Activated CD4-positive, CD25-positive, alpha-beta regulatory T cell (primary cell): ENCODE measurements around the gene OAS1.
A peak's percentile ranks its signal among the peaks of the same experiment; 100 is the strongest.
"Not testable (repeated sequence)": the region's sequence is repeated elsewhere in the genome, so short reads cannot be mapped to it uniquely, and the experiment has no call there.

Experiments
- DNase-seq, 4 experiments: peaks; one replicate each; lab custom pipeline; 2025; lab: John Stamatoyannopoulos, UW

The OAS1 gene

DNA sequence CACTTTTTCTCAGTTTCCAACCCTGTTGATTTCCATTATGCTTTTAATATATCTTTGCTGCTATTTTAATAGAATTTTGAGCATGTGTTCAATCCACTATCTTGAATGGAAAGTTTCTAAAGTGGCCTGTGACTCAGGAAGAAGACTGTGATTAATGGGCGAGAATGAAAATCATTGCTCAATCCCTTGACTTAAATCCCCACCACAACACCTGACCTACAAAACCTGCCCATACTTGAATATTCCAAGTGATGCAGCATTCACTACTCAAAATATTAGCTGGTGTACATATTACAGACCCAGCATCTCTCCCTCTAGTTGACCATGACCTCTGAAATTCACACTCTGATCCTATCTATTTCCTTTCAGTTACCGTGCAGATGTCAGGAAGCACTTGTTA lies 30.2 kb downstream of the OAS1 start:
- DNase-seq, result no peak

DNA sequence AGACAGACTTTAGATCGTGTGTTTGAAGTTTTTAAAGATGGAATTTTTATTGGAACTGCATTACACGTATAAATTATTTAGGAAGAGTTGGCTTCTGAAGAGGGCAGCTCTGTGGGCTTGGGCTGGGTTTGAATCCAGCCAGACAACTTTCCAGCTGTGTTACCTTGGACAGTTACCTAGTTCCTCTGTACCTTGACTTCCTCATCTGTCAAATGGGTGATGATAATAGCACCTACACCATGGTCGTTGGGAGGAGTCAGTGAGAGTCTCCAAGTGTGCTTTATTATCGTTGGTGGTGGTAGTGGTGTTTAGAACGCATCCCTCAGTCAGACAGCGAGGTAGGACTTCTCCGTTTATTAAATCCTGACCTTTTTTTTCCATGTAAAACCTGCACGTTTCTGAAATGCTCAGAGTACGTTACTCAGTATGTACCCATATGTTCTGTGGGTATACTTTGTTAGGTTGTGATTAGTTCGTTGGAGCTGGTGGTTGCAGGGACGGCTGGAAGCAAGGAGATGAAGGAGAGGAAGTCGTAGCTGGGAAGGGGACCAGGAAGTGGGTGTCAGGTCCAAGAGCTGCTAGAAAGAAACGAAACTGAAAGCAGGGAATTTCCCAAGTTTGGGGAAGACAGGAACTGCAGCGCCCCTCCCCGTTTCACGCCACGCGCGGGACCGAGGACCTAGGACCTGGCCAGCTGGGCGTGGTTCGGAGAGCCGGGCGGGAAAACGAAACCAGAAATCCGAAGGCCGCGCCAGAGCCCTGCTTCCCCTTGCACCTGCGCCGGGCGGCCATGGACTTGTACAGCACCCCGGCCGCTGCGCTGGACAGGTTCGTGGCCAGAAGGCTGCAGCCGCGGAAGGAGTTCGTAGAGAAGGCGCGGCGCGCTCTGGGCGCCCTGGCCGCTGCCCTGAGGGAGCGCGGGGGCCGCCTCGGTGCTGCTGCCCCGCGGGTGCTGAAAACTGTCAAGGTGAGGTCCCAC lies 31.3 kb downstream of the OAS1 start, which contains the start of gene OAS3:
Gene OAS3 (plus strand): TSS at position 734 of the 979 bp plus-strand sequence. CDS start 57 bp downstream, at position 791.
- peak; percentile 15 to 47 (median 25) for DNase-seq

DNA sequence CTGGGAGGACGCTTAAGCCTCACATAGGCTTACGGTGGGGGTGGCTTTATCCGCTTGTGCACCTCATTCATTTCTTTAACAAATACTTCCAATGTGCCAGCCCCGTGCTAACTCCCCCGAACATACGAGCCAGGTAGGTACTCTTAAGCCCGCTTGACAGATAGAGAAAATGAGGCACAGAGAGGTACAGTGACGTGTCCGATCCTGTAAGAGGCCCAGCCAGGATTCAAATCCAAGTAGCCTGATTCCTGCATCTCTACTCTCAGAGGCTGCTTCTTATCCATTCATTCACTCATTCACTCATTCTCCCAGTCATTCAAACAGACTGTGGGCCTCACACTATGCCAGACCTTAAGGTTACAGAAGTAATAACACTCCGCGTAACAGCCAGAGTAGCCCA lies 32.0 kb downstream of the OAS1 start:
- DNase-seq, result no peak

DNA sequence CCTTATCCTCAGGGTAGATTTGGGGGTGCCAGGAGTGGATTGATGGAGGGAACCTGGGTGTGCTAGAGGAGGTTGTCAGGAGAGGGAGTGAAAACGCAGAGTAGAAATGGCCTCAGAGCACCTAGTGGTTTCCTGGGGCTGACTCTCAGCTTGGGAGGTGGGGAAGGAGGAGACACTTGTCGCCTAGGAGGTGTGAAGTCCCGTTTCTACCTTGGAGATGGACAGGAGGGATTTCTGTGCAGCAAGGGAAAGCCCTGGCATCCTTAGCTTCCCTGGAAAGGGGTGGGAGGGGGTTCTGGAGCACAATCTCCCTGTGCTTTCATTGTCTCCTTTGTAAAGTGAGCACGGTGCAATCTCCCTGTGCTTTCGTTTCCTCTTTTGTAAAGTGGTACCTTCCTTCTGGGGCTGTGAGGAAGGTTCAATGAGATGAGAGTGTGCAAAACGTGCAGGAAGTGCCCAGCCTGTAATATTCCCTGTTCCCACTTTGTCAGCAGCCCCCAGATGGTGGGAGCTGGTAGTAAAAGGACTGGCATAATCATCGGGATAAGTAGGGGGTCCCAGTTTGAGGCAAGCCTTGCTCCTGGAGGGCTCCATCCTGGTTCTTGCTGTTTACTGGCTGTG lies 33.1 kb downstream of the OAS1 start:
- DNase-seq, result no peak

DNA sequence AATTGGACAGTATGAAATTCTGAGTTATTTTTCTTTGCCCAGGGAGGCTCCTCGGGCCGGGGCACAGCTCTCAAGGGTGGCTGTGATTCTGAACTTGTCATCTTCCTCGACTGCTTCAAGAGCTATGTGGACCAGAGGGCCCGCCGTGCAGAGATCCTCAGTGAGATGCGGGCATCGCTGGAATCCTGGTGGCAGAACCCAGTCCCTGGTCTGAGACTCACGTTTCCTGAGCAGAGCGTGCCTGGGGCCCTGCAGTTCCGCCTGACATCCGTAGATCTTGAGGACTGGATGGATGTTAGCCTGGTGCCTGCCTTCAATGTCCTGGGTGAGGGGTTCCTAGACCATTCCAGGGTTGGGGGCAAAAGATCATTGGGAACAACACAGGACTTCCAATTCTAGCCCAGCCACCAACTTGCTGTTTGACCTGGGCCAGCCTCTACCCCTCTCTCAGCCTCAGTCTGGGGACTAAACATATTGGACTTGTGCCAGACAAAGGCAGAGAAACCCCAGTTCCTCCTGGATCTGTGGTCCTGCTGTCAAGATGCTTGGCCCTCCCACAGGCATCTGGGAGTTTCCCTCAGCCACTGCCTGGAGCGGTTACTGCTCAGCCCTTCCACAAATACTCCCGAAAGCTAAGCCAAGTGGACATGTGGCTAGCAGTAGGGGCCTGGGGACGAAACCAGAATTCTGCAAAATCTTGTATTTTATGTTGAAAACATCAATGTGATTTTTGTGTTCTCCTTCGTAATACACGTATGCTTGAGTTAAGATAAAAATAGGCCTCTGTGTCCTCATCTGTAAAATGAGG lies 35.0 kb downstream of the OAS1 start:
- DNase-seq, result no peak

DNA sequence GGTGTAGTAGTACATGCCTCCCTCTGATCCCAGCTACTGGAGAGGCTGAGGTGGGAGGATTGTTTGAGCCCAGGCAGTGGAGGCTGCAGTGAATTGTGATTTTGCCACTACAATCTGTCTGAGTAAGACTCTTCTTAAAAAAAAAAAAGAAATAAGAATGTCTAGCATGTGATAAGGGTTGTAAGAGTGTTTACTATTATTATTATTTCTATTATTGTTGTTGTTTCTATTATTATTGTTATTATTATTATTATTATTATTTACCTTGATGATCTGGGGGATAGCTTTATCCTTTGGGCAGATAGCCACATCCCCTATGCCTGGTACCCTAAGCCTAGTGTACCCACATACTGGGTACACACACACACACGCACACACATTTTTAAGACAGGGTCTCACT lies 35.8 kb downstream of the OAS1 start:
- no peak for DNase-seq

DNA sequence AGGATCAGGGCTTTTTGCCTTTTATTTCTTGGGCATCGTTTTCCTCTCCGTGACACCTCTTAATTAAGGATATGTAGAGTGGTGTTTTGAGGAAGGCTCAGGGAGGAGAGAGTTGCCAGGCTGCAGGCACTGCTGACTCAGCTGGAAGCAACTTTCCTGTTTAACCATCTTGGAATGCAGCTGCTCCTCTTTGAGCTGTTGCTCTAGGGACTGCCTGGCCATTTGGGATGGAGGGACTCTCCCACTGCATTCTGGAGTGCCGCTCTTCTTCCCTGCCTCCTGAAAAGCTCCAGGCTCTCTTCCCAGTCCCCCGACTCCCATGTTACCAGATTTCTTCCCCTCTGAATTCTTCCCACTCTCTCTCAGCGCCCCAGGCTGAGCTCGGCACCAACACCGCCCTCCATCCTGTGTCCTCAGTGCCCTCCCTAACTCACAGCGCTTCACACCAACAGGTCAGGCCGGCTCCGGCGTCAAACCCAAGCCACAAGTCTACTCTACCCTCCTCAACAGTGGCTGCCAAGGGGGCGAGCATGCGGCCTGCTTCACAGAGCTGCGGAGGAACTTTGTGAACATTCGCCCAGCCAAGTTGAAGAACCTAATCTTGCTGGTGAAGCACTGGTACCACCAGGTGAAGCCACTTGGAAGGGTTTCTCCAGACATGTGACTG lies 37.4 kb downstream of the OAS1 start:
- no peak for DNase-seq

DNA sequence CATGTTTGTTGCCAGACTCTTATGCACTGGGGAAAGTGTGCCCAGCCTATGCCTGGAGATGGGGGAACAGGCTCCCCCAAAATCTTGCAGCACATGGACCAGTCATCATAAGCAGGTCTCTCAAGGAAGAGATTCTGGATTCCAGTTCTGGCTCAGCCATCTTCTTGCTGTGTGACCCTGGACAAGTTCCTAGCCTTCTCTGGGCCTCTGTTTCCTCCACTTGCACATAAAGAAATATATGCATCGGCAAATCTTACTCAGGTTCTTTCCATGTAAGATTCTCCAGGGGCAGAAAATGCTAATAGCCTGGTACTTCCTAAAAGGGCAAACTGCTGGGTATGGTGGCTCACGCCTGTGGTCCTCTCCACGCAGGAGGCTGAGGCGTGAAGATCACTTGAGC lies 38.8 kb downstream of the OAS1 start:
- no peak for DNase-seq

DNA sequence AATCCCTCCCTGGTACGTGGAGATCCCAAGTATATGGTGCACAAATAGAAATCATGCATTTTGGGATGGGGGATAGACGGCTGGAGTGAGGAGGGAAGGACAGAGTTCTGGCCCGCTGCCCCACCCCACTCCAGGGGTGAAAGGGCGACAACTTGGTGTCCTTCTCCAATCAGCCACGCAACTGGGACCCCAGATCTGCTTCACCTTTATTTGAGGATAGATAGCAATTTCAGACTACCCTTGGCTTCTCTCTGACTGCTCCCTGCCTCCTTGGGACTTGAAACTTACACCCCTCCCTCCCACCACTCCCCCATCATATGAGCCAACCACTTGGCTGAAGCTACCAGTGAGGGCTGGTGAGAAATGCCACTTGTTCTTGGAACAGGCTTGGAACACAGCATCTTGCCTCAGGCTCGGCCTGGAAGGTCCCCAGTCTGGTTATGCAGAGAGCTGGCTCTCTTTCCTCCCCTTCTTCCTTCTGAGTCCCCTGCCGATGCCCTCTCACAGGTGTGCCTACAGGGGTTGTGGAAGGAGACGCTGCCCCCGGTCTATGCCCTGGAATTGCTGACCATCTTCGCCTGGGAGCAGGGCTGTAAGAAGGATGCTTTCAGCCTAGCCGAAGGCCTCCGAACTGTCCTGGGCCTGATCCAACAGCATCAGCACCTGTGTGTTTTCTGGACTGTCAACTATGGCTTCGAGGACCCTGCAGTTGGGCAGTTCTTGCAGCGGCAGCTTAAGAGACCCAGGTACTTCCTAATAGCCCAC lies 39.7 kb downstream of the OAS1 start:
- no peak for DNase-seq

DNA sequence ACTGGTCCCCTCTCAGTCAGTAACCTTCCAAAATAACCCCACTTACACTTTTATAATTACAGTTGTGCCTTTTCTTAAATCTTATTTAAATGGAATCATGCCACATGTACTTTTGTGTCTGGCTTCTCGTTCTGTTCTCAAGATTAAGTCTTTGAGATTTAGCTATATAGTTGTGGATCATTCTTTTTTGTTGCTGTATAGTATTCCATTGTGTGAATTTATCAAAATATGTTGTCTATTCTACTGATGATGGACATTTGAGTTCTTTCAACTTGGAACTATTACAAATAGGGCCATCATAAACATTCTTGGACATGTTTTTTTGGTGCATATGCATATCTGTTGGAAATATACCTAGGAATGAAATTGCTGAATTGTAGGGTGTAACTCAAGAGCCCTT lies 40.6 kb downstream of the OAS1 start:
- no peak for DNase-seq

DNA sequence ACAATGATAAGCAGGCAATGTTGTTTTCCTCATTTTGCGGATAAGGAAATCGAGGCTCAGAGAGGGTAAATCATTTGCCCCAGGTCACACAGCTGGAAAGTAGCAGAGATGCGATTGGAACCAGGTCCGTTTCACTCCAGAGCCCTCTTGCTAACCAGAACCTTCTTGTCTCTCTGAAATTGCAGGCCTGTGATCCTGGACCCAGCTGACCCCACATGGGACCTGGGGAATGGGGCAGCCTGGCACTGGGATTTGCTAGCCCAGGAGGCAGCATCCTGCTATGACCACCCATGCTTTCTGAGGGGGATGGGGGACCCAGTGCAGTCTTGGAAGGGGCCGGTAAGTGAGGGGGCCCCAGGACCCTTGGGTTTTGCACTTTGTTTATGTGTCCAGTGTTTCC lies 41.0 kb downstream of the OAS1 start:
- no peak for DNase-seq

DNA sequence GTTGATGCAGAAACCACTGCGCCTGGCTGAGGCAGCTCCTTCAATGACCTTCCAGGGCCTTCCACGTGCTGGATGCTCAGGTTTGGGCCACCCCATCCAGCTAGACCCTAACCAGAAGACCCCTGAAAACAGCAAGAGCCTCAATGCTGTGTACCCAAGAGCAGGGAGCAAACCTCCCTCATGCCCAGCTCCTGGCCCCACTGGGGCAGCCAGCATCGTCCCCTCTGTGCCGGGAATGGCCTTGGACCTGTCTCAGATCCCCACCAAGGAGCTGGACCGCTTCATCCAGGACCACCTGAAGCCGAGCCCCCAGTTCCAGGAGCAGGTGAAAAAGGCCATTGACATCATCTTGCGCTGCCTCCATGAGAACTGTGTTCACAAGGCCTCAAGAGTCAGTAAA lies 42.0 kb downstream of the OAS1 start:
- DNase-seq, result no peak

DNA sequence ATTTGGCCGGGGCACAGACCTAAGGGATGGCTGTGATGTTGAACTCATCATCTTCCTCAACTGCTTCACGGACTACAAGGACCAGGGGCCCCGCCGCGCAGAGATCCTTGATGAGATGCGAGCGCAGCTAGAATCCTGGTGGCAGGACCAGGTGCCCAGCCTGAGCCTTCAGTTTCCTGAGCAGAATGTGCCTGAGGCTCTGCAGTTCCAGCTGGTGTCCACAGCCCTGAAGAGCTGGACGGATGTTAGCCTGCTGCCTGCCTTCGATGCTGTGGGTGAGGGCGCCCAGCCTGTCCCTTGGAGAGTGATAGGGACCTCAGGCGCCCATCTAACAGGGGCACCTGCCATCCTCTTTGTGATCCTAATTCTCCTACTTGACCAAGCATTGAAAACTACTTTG lies 43.9 kb downstream of the OAS1 start:
- DNase-seq, result no peak

DNA sequence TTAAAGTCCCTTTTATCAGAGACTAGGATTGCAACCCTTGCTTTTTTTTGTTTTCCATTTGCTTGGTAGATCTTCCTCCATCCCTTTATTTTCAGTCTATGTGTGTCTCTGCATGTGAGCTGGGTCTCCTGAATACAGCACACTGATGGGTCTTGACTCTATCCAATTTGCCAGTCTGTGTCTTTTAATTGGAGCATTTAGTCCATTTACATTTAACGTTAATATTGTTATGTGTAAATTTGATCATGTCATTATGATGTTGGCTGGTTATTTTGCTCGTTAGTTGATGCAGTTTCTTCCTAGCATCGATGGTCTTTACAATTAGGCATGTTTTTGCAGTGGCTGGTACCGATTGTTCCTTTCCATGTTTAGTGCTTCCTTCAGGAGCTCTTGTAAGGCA lies 50.4 kb downstream of the OAS1 start:
- DNase-seq, result not testable (repeated sequence)

DNA sequence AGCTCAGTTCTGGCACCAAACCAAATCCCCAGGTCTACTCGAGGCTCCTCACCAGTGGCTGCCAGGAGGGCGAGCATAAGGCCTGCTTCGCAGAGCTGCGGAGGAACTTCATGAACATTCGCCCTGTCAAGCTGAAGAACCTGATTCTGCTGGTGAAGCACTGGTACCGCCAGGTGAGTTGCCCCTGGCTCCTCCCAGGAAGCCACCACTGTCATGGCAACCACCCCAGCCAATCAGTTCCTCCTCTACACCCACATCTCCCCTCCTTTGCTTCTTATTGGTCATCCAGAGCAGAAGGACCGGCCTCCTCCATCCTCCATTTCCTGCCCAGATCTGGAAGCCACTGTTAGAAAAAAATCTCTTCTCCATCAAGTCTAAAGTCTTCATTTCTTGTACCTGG lies 54.3 kb downstream of the OAS1 start:
- DNase-seq, result no peak

DNA sequence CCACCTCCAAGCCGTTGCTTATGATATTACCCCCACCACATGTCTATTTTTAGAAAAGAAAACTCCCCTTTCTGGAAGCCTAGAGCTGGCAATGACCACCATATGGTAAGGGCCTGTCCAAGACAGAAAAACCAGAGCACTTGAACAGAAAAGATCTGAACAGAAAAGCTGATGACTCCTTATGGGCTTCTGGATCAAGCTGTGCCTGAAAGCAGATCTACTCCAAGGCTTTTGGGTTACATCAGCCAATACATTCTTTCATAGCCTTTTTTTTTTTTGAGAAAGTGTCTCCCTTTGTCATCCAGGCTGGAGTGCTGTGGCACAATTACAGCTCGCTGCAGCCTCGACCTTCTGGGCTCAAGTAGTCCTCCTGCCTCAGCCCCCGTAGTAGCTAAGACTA lies 54.8 kb downstream of the OAS1 start:
- no peak for DNase-seq

DNA sequence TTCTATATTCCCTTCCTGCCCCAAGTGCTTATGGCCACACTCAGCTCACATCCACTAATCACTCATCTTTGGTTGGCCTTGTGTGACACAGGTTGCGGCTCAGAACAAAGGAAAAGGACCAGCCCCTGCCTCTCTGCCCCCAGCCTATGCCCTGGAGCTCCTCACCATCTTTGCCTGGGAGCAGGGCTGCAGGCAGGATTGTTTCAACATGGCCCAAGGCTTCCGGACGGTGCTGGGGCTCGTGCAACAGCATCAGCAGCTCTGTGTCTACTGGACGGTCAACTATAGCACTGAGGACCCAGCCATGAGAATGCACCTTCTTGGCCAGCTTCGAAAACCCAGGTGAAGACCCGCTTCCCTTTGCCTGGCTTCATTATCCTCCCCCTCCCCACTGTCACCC lies 55.8 kb downstream of the OAS1 start:
- DNase-seq, result no peak

DNA sequence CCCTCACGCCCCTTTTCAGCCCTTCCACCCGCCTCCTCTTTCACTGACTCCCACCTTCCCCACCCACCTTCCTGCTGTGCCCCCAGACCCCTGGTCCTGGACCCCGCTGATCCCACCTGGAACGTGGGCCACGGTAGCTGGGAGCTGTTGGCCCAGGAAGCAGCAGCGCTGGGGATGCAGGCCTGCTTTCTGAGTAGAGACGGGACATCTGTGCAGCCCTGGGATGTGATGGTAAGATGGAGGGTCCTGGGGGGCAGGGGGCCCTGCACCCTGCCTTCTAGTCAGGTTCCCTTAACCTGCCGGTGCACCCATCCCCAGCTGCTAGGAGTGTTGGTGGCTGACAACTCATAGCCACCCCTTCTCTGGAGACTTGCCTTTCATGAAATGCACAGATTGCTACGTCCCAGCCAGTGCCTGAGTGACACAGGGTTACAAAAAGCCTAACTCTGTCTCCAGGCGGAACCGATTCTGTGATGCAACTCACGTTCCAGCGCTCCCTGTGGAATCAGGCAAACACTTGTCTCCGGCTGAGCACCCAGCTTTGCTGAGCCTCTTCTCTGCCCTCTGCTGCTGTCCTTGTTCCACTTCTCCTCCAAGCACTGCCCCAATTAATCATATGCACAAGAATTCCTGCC lies 56.6 kb downstream of the OAS1 start:
- no peak for DNase-seq

DNA sequence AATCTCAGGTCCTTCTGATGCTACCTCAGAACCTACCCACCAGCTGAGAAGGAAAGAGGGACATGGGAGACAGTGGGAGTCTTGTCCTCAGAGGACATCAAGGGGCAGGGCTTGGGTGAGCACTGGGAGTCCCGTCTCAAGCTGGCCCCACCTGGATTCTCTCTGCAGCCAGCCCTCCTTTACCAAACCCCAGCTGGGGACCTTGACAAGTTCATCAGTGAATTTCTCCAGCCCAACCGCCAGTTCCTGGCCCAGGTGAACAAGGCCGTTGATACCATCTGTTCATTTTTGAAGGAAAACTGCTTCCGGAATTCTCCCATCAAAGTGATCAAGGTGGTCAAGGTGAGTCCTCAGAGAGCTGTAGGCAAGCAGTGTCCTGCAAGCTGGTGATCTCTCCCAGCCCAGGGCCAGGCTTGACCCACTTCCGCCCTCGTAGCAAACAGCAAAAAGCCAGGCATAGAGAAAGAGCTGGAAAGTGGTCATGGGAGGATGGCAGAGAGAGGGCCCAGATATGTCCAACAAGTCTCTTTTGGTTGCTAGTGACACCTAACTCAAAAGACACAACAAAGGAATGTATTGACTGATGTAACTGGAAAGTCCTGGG lies 57.4 kb downstream of the OAS1 start:
- DNase-seq, result no peak

DNA sequence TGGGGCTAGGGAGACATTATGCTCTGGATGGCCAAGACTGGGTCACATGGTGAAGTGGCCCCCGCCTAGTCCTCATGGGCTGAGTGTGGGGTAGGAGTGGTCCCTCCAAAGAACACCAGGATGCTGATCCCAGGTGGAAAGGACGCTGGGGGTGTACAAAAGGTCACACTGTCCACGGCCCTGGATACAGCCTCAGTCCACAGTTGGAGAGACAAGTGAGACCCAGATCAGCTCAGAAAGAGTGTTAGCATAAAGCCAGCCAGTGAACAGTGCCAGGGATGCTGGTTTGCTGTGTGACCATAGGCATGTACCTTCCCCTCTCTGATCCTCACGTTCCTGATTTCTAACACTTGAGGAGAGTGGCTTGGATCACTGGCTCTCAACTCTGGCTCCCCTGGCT lies 58.2 kb downstream of the OAS1 start:
- DNase-seq, result no peak
